HG03066 (cell line): Measurements from ENCODE around the gene PGRMC1.
A peak's percentile ranks its signal among the peaks of the same experiment; 100 is the strongest.
"Not testable (repeated sequence)": the region's sequence is repeated elsewhere in the genome, so short reads cannot be mapped to it uniquely, and the experiment has no call there.

Experiments
- ATAC-seq: cut with Tn5 transposase; IDR thresholded peaks from one replicate; pipeline ENCODE4 v1.9.1; 2021; ENCODE audit warnings: low read depth; ENCODE audit not compliant: unreplicated experiment

Gene PGRMC1

GRCh38 chrX:119235872-119236622 lies at the start of gene PGRMC1:
Gene PGRMC1 (plus strand): TSS chrX:119236285. CDS start chrX:119236364, 79 bp downstream.
- peak; percentile 85 for ATAC-seq

- no peak for ATAC-seq
These were observed 49.3 kb upstream of the PGRMC1 start for GRCh38 chrX:119186763-119187162.

DNA sequence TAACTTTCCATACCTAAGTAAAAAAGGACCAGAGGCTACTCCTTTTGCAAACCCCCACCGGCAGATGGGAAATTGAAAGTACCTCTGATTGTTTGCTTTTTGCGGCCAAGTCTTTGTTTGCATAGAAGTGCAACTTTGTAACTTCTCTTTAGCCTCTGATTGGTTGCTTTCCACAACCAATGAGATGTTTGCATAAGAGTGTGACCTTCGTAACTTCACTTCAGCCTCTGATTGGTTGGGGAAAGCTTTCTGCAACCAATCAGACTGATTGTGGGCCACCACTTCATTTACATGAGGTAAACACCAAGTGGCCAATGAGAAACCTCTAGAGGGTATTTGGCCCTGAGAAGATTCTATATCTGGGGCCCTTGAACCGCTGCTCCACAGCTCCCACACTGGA lies 48.8 kb upstream of the PGRMC1 start:
- no peak for ATAC-seq

DNA sequence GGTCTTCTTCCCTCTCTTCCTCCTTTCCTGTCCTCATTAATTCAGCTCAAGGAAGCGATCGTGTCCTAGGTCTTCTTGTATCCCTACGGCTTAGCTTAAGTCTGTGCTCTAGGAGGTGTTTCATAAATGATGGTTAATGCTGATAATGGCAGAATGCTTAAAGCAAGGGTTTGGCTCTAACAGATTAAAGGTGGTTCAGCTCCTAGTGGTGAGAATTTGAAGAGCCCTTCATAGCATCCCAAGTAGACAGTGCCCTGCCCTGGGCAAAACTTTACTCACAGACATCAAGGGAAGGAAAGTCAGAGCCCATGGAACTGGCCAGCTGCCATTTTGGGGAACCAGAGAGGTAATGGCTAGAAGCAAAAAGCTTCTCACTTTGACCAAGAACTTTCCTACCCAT lies 47.0 kb upstream of the PGRMC1 start:
- ATAC-seq: no peak

DNA sequence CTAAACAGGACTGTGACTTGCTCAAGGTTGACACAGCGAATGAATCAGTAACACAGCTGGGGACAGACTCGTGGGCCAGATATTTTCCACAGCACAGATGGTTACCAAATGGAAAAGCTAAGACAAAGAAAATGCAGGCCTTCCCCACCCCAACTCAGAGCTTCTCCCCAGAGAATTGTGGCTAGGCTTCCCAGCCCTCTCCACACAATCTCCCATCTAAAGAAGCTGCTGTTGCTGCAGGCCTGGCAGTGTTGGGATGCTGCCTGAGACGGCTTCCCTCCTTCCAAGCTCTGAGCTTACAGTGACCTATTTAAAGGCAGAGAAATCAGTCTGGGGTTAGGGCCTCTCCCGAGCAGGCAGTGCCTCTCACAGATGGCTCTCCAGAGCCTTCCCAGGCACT lies 46.5 kb upstream of the PGRMC1 start:
- ATAC-seq: no peak

- no peak for ATAC-seq
These were observed 45.9 kb upstream of the PGRMC1 start for GRCh38 chrX:119190091-119190681.

DNA sequence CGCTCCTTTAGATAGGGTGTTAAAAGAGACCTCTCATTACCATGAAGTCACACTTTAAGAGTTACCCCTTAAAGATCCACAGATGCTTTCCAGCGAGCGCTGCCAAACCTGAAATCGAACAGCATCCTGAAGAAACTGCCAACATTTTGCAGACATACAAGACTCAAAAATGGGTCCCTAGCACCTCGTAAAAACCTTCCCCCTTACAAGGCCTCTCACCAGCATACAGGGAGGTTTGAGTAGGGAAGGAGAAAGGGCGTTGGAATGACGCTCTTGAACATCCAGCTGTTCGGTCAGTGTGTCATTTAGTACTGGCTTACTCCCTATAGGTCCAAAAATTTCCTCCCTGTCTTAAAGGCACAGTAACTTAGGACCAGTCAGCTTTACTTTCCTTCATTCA lies 45.3 kb upstream of the PGRMC1 start:
- ATAC-seq: no peak

DNA sequence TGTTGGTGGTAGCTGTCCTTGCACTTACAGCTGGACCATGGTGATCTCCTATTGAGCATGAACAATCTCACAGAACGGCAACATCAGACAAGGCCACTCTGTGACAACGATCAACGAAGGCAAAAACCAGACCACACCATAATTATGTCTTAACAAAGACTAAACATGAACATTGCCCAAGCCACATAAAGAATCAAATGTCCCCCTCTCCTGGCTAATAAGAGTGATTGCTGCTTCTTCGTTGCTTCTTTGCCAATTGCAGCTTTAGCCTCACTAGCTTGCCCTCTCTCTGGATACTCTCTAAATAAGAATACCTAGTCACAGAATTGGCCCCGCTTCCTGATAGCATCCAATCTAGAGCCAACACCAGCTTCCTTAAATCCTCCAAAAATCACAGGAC lies 41.5 kb upstream of the PGRMC1 start:
- ATAC-seq: no peak

DNA sequence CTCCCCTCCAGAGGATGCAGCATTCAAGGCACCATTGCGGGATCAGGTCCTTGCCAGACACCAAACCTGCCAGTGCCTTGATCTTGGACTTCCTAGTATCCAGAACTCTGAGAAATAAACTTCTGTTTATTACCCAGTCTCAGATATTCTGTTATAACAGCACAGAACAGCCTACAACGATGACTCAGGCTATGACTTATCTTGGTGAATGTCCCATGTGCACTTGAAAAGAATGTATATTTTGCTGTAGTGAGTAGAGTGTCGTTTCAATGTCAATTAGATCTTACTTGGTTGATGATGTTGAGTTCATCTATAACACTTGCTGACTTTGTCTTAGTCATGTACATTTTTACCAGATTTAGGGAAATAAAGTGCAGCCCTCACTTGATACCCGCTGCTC lies 34.5 kb upstream of the PGRMC1 start:
- ATAC-seq: no peak

DNA sequence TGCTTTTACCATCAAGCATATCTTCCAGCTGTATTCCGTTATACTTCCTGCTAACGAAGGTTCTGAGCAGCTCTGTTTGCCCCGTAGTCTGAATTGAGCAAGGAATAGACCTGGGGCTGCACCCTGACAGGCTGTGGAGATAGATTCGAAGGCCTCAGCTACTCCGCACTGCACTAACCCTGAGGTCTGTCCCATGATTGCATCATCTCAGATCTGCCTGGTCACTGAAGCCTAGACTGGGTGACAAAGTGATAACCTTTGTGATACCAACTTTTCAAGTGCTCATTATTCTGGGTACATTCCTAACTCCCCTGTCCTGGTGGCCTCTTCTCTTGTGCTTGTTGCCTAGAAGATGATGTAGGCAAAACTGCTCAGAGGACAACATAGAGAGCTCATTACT lies 29.9 kb upstream of the PGRMC1 start:
- ATAC-seq: no peak

DNA sequence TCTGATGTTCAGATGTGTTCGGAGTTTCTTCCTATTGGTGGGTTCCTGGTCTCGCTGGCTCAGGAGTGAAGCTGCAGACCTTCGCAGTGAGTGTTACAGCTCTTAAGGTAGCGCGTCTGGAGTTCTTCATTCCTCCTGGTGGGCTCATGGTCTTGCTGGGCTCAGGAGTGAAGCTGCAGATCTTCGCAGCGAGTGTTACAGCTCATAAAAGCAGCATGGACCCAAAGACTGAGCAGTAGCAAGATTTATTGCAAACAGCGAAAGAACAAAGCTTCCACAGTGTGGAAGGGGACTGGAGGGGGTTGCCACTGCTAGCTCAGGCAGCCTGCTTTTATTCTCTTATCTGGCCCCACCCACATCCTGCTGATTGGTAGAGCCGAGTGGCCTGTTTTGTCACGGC lies 28.6 kb upstream of the PGRMC1 start:
- ATAC-seq: not testable (repeated sequence)

DNA sequence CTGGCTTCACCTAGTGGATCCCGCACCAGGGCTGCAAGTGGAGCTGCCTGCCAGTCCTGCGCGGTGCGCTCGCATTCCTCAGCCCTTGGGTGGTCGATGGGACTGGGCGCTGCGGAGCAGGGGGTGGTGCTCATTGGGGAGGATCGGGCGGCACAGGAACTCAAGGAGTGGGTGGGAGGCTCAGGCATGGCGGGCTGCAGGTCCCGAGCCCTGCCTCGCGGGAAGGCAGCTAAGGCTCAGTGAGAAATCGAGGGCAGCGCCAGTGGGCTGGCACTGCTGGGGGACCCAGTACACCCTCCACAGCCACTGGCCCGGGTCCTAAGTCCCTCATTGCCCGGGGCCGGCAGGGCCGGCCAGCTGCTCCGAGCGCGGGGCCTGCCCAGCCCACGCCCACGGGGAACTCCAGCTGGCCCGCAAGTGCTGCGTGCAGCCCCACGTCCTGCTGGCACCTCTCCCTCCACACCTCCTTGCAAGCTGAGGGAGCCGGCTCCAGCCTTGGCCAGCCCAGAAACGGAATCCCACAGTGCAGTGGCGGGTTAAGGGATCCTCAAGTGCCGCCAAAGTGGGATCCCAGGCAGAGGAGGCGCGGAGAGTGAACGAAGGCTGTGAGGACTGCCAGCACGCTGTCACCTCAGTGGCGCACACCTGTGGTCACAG lies 27.6 kb upstream of the PGRMC1 start:
- no peak for ATAC-seq

DNA sequence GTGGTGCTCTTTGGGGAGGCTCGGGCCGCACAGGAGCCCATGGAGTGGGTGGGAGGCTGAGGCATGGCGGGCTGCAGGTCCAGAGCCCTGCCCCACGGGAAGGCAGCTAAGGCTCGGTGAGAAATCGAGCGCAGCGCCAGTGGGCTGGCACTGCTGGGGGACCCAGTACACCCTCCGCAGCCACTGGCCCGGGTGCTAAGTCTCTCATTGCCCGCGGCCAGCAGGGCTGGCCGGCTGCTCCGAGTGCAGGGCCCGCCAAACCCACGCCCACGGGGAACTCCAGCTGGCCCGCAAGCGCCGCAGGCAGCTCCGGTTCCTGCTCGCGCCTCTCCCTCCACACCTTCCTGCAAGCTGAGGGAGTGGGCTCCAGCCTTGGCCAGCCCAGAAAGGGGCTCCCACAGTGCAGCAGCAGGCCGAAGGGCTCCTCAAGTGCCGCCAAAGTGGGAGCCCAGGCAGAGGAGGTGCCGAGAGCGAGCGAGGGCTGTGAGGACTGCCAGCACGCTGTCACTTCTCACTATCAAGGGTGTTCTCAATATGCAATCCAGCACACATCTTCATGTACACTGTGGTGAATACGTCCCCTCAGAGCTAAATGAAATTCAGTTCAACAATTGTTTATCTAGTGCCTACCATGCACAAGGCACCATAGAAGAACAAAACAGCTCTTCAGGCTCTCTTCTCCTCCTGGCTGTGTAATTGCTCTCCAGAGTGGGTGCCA lies 25.0 kb upstream of the PGRMC1 start:
- not testable (repeated sequence) for ATAC-seq

DNA sequence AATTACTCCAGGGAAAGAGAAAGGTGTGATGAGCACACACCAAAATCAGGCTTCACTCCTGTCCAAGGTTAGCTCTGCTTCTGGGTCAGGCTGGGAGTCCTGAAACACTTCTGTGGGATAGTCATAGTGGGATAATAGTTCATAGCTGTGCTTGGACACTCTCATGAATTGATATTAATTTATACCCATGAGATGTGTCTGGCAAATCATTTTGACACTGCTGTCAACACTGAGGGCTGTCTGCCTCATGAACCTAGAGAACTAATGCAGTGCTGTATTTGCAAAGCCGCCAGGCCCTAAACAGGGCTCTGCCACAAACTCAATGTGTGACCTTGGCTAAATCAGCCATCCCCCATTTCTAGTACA lies 24.5 kb upstream of the PGRMC1 start:
- ATAC-seq: no peak

GRCh38 chrX:119218198-119218597 lies 17.9 kb upstream of the PGRMC1 start:
- ATAC-seq: no peak

- ATAC-seq: no peak
These were observed 13.2 kb upstream of the PGRMC1 start for GRCh38 chrX:119222932-119223331.

DNA sequence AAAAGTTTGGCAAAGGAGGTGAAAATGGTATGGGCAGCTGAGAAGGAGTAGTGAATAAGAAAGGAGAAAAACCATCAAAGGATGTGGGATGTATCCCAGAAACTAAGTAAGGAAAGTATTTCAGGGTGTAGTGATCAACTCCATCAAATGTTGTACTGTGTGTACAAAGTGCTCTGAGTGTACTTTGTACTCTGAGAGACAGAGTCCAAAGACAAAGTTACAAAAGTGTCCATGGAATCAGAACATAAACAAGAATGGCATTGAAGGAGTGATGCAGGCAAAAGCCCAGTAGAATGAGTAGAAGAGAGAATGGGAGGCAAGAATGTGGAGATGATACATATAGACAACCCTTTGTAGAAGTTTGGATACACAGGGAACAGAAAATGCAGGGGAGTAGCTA lies 12.3 kb upstream of the PGRMC1 start:
- ATAC-seq: no peak

DNA sequence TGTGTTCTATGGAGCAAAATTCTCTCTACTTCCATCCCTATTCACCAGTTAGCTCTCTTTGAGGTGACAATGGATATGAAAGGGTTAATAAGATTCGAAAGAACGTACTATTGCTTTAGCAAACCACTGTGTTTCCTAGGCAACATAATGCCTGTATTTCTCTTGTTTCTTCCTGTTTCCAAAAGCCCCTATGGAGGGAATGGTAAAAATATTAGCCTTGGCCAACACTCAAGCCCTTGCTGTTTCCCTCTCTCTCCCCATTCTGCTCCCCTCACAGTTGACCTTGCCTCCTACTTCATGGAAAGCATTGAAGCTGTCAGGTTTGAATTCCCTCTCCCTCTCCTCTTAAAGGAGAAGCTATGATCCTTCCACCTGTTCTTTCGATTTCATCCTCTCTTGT lies 9.6 kb upstream of the PGRMC1 start:
- no peak for ATAC-seq

DNA sequence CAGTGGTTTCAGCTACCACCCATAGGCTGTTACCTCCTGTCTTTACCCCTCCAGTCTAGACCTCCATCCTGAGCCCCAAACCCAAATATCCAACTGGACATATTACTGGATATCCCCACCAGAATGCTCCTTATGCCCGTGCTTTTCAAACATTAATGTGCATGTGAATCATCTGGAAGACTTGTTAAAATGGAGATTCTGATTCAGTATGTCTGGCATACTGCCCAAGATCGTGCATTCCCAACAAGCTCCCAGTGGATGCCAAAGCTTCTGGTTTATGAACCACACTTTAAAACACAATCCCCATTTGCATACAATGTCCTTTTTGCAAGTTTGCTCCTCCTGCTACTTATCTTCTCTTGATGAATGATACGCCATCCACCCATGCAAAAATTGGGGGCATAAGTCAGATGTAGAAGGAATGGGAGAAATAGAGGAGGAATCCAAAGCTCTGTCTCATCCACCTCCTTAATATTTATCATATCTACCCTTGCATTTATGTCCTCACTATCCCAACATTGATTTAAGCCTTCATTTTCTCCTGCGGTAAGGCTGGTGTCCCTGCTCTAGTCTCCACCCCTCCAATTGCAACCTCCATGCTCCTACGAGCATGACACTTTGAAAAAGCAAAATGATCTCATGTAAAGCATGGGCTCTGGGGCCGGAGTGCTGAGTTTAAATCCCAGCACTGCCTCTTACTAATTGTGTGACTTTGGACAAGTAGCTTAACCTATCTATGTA lies 7.4 kb upstream of the PGRMC1 start:
- ATAC-seq: no peak

- ATAC-seq: no peak
These were observed 6.9 kb upstream of the PGRMC1 start for GRCh38 chrX:119229253-119229615.

DNA sequence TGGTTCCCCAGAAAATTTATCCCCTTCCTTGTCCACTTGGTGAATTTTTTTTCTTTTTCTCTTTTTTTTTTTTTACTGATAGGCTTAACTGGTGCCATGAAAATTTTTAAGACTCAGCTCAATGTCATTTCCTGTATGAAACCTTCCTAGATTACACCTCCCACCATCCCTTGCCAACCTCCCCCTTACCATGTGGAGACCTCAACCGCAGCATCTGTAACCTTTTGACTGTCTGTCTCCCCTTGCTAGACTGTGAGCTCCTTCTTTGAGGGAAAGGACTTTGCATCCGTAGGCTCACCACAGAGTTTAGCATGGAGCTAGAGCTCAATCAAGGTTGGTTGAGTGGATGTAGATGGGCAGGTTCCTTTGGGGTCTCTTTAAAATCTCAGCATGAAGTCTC lies 5.2 kb upstream of the PGRMC1 start:
- ATAC-seq: no peak
